Measurements from ENCODE around the gene FRYL. TPM values are rescaled to one million over a fixed set of nuclear protein-coding genes. Genes with fewer than 3 reads are reported as not detected.

FRYL gene
- total RNA-seq, 1 donor from 2014 or later, result 190 TPM

DNA sequence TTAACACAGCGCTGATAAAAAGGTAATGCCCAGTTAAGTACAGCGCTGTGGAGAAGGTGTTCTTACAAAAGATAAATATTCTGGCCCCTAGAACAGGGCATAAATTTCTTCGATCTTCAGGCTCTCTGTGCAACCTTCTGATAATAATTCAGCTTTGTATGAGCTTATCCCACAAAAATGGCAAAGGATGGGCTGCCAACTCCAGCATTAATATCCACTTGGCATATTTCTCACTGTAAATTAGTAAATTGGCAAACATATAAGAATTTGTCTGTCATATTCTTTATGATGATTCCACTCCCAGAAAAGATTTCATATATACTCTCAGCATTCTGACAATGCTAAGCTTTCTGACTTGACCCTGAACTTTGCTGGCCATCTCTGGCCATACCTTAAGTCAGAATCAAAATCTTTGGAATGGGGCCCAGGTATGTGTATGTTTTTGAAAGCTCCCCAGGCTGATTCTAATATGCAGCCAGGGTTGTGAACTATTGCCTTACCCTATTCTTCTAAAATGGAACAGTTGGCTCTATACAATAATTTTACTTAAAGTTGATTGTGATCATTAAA lies 134.8 kb downstream of the FRYL start:
- no peak for TF ChIP-seq CTCF (IDR thresholded peaks at IDR 0.05; ENCODE audit: partially characterized antibody, unreplicated experiment)
- Mint-ChIP-seq H3K4me1 (ENCODE audit: low read depth, unreplicated experiment) (peaks cover 27% of the 10 kb centered on the region), H3K27ac (ENCODE audit: unreplicated experiment) (no peak overlapping the region), H3K9me3 (ENCODE audit: unreplicated experiment) (peaks cover 7% of the 10 kb centered on the region), H3K27me3 (ENCODE audit: unreplicated experiment) (no peaks in the 10 kb centered on the region), H3K36me3 (ENCODE audit: unreplicated experiment) (no peaks in the 10 kb centered on the region), H3K4me3 (ENCODE audit: unreplicated experiment) (no peak overlapping the region)
- no peak for DNase-seq

- Mint-ChIP-seq H3K27me3 (ENCODE audit: unreplicated experiment) (no peaks in the 10 kb centered on the region), H3K4me1 (ENCODE audit: low read depth, unreplicated experiment) (peaks cover 35% of the 10 kb centered on the region), H3K9me3 (ENCODE audit: unreplicated experiment) (peaks cover 8% of the 10 kb centered on the region), H3K27ac (ENCODE audit: unreplicated experiment) (peak overlapping the region; percentile 11), H3K36me3 (ENCODE audit: unreplicated experiment) (no peaks in the 10 kb centered on the region), H3K4me3 (ENCODE audit: unreplicated experiment) (peak overlapping the region; percentile 20)
- TF ChIP-seq CTCF (IDR thresholded peaks at IDR 0.05; ENCODE audit: partially characterized antibody, unreplicated experiment), result no peak
- no peak for DNase-seq
Measured at GRCh38 chr4:48642421-48643374, 137.4 kb downstream of the FRYL start.

GRCh38 chr4:48641401-48641800 lies 138.7 kb downstream of the FRYL start:
- H3K4me1 Mint-ChIP-seq (ENCODE audit: low read depth, unreplicated experiment), result peaks cover 34% of the 10 kb centered on the region
- H3K27ac Mint-ChIP-seq (ENCODE audit: unreplicated experiment), result no peak overlapping the region
- H3K36me3 Mint-ChIP-seq (ENCODE audit: unreplicated experiment), result no peaks in the 10 kb centered on the region
- H3K9me3 Mint-ChIP-seq (ENCODE audit: unreplicated experiment), result peaks cover 5% of the 10 kb centered on the region
- no peak for TF ChIP-seq CTCF (IDR thresholded peaks at IDR 0.05; ENCODE audit: partially characterized antibody, unreplicated experiment)
- DNase-seq, result no peak
- H3K4me3 Mint-ChIP-seq (ENCODE audit: unreplicated experiment), result no peak overlapping the region
- H3K27me3 Mint-ChIP-seq (ENCODE audit: unreplicated experiment), result no peaks in the 10 kb centered on the region

DNA sequence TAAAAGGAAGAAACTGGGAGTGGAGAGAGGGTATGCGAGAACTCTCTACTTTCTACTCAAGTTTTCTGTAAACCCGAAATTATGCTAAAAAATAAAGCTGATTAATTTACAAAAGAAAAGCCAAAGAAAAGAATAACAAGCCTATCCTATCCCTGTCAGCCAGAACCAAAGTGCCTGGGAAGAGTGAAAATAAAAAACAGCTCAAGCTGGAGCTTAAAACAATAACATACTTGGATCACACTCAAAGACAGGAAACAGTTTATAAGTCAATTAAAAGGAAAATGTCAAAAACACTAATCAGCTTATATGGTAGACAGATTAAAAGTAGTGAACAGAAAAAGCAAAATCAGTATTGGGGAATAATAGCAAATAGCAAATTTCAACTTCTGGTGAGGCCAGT lies 139.4 kb downstream of the FRYL start:
- no peak for TF ChIP-seq CTCF (IDR thresholded peaks at IDR 0.05; ENCODE audit: partially characterized antibody, unreplicated experiment)
- Mint-ChIP-seq H3K27ac (ENCODE audit: unreplicated experiment) (peak overlapping the region; percentile 10), H3K9me3 (ENCODE audit: unreplicated experiment) (peaks cover 5% of the 10 kb centered on the region), H3K36me3 (ENCODE audit: unreplicated experiment) (no peaks in the 10 kb centered on the region), H3K4me1 (ENCODE audit: low read depth, unreplicated experiment) (peaks cover 32% of the 10 kb centered on the region), H3K4me3 (ENCODE audit: unreplicated experiment) (no peak overlapping the region), H3K27me3 (ENCODE audit: unreplicated experiment) (no peaks in the 10 kb centered on the region)
- DNase-seq, result no peak

- Mint-ChIP-seq H3K27me3 (ENCODE audit: unreplicated experiment) (no peaks in the 10 kb centered on the region), H3K4me1 (ENCODE audit: low read depth, unreplicated experiment) (peaks cover 32% of the 10 kb centered on the region), H3K9me3 (ENCODE audit: unreplicated experiment) (peaks cover 5% of the 10 kb centered on the region), H3K4me3 (ENCODE audit: unreplicated experiment) (no peak overlapping the region), H3K27ac (ENCODE audit: unreplicated experiment) (no peak overlapping the region), H3K36me3 (ENCODE audit: unreplicated experiment) (no peaks in the 10 kb centered on the region)
- DNase-seq, result no peak
- no peak for TF ChIP-seq CTCF (IDR thresholded peaks at IDR 0.05; ENCODE audit: partially characterized antibody, unreplicated experiment)
Measured at GRCh38 chr4:48640225-48640624, 139.9 kb downstream of the FRYL start.

Data from glutamatergic neuron (in vitro differentiated cells).